Melanocyte of skin (primary cell): Measurements from ENCODE around the gene KLHL15. TPM values are rescaled to one million over a fixed set of nuclear protein-coding genes. Genes with fewer than 3 reads are reported as not detected.

ENCODE experiments used
- total RNA-seq, 2 donors: library from RNA; depleted of rRNA; stranded (reverse); fragments of >200 nt; gene quantifications; 2 replicates each; pipeline ENCODE4 v1.2.3, GENCODE V29; 2012

Gene KLHL15
- total RNA-seq = 10 to 100 TPM; 10.7 to 13.3 TPM

DNA sequence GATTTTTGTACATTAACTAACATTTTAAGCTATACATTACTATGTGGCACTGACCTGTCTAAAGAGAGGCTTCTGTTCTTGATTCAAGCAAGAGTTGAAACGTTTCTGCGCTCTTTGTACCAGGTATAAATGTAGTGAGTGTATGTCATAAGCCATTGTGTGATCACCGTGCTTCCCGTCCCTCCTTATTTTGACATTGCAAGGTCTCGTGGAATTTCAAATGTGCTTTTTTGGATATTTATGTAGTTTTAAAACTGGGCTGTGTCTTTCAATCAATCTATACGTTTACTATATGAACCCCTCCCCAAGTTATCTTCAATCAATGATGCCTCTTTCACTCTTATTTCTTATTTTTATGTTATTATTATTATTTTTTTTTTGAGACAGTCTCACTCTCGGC lies at the start of gene KLHL15:
Gene KLHL15 (minus strand): TSS at position 101 of the 400 bp plus-strand sequence. CDS start 20,493 bp downstream, outside the sequence.

GRCh38 chrX:24054182-24055042 lies 27.4 kb upstream of the KLHL15 start, which contains the start of gene EIF2S3:
EIF2S3 (plus strand) TSS chrX:24054956; CDS start chrX:24054969, 13 bp downstream.

Other genes starting within 250 kb of the KLHL15 start
- gene SAT1, start 244.0 kb downstream of the KLHL15 start, total RNA-seq = 100 to 1,000 TPM; 686 to 841 TPM
- 10 to 100 TPM; 28.9 to 39.0 TPM for gene APOO, start 119.2 kb downstream of the KLHL15 start, total RNA-seq
- gene CXorf58, start 119.2 kb downstream of the KLHL15 start, total RNA-seq = not detected
- 100 to 1,000 TPM; 164 to 268 TPM for gene EIF2S3, start 27.8 kb upstream of the KLHL15 start, total RNA-seq
- gene ZFX, start 122.5 kb upstream of the KLHL15 start, total RNA-seq = 10 to 100 TPM; 36.1 to 40.3 TPM